ENCODE measurements around the gene STK4. TPM values are rescaled to one million over a fixed set of nuclear protein-coding genes. Genes with fewer than 3 reads are reported as not detected.
"Not testable (repeated sequence)": the region's sequence is repeated elsewhere in the genome, so short reads cannot be mapped to it uniquely, and the experiment has no call there.

STK4 gene
- total RNA-seq, 1 experiment from 2014 or later: 41.2 TPM

DNA sequence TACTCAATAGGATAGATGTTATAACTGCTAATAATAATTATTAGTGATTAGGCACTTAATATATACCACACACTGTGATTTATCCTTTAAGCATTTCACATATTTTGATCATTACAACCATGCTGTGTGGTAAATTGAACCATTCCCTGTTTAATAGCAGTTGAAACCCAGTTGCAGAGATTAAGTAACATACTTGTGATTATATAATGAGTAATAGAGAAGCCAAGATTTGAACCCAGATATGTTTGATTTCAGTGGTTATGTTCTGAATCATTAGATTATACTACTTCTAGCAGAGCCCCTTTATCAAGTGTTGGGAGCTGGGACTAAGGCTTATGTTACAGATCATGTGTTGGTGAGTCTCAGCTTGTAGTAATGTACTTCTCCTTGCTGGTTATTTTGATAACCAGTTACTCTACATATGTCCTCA, 44.1 kb downstream of the STK4 start (continued):
- TF ChIP-seq, protein P1, sequence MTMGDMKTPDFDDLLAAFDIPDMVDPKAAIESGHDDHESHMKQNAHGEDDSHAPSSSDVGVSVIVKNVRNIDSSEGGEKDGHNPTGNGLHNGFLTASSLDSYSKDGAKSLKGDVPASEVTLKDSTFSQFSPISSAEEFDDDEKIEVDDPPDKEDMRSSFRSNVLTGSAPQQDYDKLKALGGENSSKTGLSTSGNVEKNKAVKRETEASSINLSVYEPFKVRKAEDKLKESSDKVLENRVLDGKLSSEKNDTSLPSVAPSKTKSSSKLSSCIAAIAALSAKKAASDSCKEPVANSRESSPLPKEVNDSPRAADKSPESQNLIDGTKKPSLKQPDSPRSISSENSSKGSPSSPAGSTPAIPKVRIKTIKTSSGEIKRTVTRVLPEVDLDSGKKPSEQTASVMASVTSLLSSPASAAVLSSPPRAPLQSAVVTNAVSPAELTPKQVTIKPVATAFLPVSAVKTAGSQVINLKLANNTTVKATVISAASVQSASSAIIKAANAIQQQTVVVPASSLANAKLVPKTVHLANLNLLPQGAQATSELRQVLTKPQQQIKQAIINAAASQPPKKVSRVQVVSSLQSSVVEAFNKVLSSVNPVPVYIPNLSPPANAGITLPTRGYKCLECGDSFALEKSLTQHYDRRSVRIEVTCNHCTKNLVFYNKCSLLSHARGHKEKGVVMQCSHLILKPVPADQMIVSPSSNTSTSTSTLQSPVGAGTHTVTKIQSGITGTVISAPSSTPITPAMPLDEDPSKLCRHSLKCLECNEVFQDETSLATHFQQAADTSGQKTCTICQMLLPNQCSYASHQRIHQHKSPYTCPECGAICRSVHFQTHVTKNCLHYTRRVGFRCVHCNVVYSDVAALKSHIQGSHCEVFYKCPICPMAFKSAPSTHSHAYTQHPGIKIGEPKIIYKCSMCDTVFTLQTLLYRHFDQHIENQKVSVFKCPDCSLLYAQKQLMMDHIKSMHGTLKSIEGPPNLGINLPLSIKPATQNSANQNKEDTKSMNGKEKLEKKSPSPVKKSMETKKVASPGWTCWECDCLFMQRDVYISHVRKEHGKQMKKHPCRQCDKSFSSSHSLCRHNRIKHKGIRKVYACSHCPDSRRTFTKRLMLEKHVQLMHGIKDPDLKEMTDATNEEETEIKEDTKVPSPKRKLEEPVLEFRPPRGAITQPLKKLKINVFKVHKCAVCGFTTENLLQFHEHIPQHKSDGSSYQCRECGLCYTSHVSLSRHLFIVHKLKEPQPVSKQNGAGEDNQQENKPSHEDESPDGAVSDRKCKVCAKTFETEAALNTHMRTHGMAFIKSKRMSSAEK (CRISPR knock-in tag; IDR thresholded peaks at IDR 0.05; ENCODE audit: borderline replicate concordance): no peak
- TF ChIP-seq, protein P2, sequence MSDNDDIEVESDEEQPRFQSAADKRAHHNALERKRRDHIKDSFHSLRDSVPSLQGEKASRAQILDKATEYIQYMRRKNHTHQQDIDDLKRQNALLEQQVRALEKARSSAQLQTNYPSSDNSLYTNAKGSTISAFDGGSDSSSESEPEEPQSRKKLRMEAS (CRISPR knock-in tag; IDR thresholded peaks at IDR 0.05): no peak
- TF ChIP-seq TEAD1 (CRISPR knock-in tag; IDR thresholded peaks at IDR 0.05) (no peak), NFE2L1 (CRISPR knock-in tag; IDR thresholded peaks at IDR 0.05) (no peak), TCF7 (CRISPR knock-in tag; IDR thresholded peaks at IDR 0.05; ENCODE audit: low read depth) (no peak)
- TF ChIP-seq, protein P3, sequence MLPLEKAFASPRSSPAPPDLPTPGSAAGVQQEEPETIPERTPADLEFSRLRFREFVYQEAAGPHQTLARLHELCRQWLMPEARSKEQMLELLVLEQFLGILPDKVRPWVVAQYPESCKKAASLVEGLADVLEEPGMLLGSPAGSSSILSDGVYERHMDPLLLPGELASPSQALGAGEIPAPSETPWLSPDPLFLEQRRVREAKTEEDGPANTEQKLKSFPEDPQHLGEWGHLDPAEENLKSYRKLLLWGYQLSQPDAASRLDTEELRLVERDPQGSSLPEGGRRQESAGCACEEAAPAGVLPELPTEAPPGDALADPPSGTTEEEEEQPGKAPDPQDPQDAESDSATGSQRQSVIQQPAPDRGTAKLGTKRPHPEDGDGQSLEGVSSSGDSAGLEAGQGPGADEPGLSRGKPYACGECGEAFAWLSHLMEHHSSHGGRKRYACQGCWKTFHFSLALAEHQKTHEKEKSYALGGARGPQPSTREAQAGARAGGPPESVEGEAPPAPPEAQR (CRISPR knock-in tag; IDR thresholded peaks at IDR 0.05): no peak
- TF ChIP-seq, protein P4, sequence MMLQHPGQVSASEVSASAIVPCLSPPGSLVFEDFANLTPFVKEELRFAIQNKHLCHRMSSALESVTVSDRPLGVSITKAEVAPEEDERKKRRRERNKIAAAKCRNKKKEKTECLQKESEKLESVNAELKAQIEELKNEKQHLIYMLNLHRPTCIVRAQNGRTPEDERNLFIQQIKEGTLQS (CRISPR knock-in tag; conservative IDR thresholded peaks at IDR 0.05): no peak

DNA sequence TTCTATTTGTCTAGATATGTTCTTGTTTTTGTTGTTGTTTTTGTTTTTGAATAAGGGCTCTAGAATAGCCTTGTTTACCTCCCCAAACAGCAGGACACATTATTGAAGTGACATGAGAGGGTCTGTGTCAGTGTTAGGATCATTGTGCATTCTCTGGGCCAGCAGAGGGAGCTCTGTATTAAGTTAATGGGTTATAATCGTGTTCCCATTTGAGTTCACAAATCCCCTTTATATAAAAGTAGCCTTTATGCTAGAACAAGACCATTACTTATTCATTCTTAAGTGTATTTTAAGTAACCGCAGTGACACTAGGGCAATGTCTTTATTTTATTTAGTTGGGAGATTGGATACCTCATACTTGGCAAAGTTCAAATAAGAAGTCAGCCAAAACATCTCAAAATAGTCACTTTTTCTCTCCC, 44.8 kb downstream of the STK4 start:
- Mint-ChIP-seq H3K9me3 (no peaks in the 10 kb centered on the region), H3K27ac (no peak overlapping the region)
- POLR2A ChIA-PET: no interaction called here

DNA sequence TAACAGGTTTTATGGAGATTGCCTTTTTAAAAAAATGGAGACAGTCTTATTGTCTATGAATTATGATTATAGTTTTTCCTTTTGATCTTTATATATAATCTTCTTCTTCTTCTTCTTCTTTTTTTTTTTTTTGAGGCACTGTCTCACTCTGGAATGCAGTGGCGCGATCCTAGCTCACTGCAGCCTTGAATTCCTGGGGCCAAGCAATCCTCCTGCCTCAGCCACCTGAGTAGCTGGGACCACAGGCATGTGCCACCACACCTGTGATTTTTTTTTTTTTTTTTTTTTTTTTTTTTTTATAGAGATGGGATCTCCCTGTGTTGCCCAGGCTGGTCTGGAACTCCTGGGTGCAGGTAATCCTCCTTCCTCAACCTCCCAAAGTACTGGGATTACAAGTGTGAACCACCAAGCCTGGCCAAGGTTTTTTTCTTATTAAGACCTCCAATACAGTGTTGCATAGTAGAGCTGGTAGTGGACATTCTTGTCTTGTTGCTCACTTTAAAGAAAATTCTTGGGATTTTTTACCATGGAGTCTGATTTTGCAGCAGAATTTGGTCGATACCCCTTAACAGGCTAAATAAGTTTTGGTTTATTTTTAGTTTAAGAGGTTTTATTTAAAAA, 46.5 kb downstream of the STK4 start:
- Mint-ChIP-seq H3K27ac (no peak overlapping the region), H3K36me3 (no peaks in the 10 kb centered on the region), H3K4me3 (no peak overlapping the region), H3K9me3 (no peaks in the 10 kb centered on the region), H3K27me3 (ENCODE audit: low read depth) (no peaks in the 10 kb centered on the region), H3K4me1 (peaks cover 33% of the 10 kb centered on the region)
- ChIA-PET CTCF (interaction anchor here (0.6 to 4.7 kb wide), 9 partner anchors 16 to 288 kb away, joined by 3 to 61 read pairs (median 5); partner anchors contain the start of gene KCNS1), POLR2A (interaction anchor here (0.6 to 1.2 kb wide), 7 partner anchors 40 to 329 kb away, joined by 3 to 6 read pairs (median 3); no protein-coding TSS in a partner anchor)
- TF ChIP-seq SMAD4 (CRISPR knock-in tag; IDR thresholded peaks at IDR 0.05) (no peak), ZNF232 (CRISPR knock-in tag; IDR thresholded peaks at IDR 0.05) (no peak), ZNF121 (CRISPR knock-in tag; IDR thresholded peaks at IDR 0.05) (peak; percentile 52; the same call in 1 of the 2 replicates)
- ATAC-seq (no peak), DNase-seq (ENCODE audit: low spot score) (no peak)

More for the DNA sequence above, 44.8 kb downstream of the STK4 start:
- no peaks in the 10 kb centered on the region for H3K27me3 Mint-ChIP-seq (ENCODE audit: low read depth)
- ATAC-seq (peak; percentile 77), DNase-seq (ENCODE audit: low spot score) (peak; percentile 57)
- CTCF ChIA-PET: interaction anchor here (0.6 to 4.7 kb wide), 16 partner anchors 8 to 280 kb away, joined by 3 to 61 read pairs (median 6); partner anchors contain the start of genes PABPC1L and TOMM34
- H3K4me3 Mint-ChIP-seq: no peak overlapping the region
- H3K36me3 Mint-ChIP-seq: peaks cover 8% of the 10 kb centered on the region; the same call in 1 of the 2 replicates
- TF ChIP-seq ZNF232 (CRISPR knock-in tag; IDR thresholded peaks at IDR 0.05): no peak
- TF ChIP-seq, protein P5, sequence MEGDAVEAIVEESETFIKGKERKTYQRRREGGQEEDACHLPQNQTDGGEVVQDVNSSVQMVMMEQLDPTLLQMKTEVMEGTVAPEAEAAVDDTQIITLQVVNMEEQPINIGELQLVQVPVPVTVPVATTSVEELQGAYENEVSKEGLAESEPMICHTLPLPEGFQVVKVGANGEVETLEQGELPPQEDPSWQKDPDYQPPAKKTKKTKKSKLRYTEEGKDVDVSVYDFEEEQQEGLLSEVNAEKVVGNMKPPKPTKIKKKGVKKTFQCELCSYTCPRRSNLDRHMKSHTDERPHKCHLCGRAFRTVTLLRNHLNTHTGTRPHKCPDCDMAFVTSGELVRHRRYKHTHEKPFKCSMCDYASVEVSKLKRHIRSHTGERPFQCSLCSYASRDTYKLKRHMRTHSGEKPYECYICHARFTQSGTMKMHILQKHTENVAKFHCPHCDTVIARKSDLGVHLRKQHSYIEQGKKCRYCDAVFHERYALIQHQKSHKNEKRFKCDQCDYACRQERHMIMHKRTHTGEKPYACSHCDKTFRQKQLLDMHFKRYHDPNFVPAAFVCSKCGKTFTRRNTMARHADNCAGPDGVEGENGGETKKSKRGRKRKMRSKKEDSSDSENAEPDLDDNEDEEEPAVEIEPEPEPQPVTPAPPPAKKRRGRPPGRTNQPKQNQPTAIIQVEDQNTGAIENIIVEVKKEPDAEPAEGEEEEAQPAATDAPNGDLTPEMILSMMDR (IDR thresholded peaks at IDR 0.05): peak; percentile 44
- H3K4me1 Mint-ChIP-seq: peaks cover 16% of the 10 kb centered on the region

DNA sequence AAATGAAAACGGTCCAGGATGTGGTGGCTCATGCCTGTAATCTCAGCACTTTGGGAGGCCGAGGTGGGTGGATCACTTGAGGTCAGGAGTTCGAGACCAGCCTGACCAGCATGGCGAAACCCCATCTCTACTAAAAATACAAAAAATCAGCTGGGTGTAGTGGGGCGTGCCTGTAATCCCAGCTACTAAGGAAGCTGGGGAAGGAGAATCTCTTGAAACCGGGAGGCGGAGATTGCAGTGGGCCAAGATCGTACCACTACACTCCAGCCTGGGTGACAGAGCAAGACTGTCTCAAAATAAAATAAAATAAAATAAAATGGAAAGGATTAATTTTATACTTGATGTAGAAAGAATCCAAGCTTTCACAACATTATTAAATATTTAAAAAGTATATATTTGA, 47.8 kb downstream of the STK4 start:
- not testable (repeated sequence) for H3K4me3 Mint-ChIP-seq; DNase-seq (ENCODE audit: low spot score); H3K27ac Mint-ChIP-seq; ATAC-seq; H3K27me3 Mint-ChIP-seq (ENCODE audit: low read depth); H3K9me3 Mint-ChIP-seq; H3K36me3 Mint-ChIP-seq
- ChIA-PET CTCF (interaction anchor here (1.4 to 4.7 kb wide), 3 partner anchors 30 to 98 kb away, joined by 8 to 61 read pairs (median 8); no protein-coding TSS in a partner anchor), POLR2A (interaction anchor here (0.7 kb wide), 1 partner anchor 32 kb away, joined by 5 read pairs; no protein-coding TSS in a partner anchor)
- peaks cover 41% of the 10 kb centered on the region for H3K4me1 Mint-ChIP-seq
